ENCODE data around the gene LYRM7.
A peak's percentile ranks its signal among the peaks of the same experiment; 100 is the strongest.

Gene LYRM7

DNA sequence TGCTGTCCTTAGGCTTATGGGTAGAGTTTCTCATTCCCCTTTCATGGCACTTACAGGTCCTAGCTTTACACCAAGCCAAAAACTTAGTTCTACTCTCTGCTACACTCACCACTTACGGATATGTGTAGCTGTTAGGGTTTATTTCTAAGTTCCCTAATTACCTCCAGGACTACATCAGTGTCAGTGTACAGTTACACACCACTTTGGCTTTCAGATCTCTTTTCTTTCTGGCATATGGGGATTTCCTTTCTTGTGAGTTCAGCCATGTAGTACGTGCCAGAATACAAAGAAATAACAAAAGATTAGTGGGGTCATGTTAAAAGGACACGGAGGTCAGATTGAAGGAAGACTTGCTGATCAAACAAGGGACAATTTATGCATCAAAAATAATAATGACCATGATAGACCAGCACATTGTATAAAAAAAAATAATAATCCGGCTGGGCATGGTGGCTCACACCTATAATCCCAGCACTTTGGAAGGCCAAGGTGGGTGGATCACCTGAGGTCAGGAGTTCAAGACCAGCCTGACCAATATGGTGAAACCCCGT is 41.8 kb downstream of the LYRM7 start:
- DNase-seq (ENCODE audit: insufficient read length, low spot score) (no peak), FAIRE-seq (peak; percentile 93)
- TF ChIP-seq PAX5 (IDR thresholded peaks at IDR 0.05; ENCODE audit: insufficient read depth, low read length, severe bottlenecking), result no peak
- TF ChIP-seq SPI1 (IDR thresholded peaks at IDR 0.05; ENCODE audit: low read depth, low read length), result peak; percentile 86

DNA sequence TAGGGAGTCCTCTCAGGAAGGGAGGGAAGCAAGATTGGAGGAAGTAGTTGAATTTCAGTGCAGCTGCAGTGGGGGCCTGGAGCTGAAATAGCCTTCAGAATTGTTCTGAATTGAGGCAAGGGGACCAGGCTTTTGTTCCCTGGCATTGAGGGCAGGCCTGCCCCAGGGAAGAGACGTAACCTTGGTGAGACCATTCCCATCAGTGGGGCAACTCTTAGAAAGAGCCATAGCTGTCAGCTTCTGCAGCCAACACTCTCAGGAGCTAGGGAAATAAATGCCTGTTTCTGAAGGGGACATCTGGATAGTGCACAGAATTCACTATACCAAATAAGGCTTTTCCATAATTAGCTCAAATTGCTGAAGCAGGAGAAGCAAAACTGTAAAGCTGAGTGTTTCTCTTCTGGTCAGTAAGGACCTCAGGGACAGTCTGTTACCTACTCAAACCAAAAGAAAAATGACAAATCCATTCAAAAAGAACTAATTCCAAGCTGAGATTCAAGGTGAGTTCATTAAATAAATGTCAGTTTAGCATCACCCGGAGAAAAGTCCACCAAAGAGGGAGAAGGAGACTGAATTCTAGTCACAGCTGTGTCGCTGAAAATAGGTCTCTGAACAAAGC is 44.0 kb downstream of the LYRM7 start:
- peak; percentile 71 for FAIRE-seq
- TF ChIP-seq PAX5 (IDR thresholded peaks at IDR 0.05; ENCODE audit: insufficient read depth, low read length, severe bottlenecking) (no peak), TAF1 (IDR thresholded peaks at IDR 0.05; ENCODE audit: low read depth, low read length) (no peak), SPI1 (IDR thresholded peaks at IDR 0.05; ENCODE audit: low read depth, low read length) (no peak), POU2F2 (IDR thresholded peaks at IDR 0.05; ENCODE audit: low read depth, low read length) (no peak), POLR2AphosphoS5 (IDR thresholded peaks at IDR 0.05; ENCODE audit: low read depth, low read length) (no peak), POLR2A (IDR thresholded peaks at IDR 0.05; ENCODE audit: low read depth, low read length) (no peak)
- DNase-seq (ENCODE audit: insufficient read length, low spot score), result no peak

DNA sequence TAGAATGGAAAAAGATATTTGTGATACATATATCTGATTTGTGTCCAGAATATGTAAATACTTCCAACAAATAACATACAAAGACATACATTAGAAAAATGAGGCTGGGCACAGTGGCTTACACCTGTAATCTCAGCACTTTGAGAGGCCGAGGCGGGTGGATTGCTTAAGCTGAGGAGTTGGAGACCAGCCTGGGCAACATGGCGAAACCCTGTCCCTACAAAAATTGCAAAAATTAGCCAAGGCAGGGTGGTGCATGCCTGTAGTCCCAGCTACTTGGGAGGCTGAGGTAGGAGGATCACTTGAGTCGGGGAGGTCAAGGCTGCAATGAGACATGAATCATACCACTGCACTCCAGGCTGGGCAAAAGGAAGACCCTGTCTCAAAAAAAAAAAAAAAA is 47.0 kb downstream of the LYRM7 start:
- FAIRE-seq (no peak), DNase-seq (ENCODE audit: insufficient read length, low spot score) (no peak)
- no peak for TF ChIP-seq TAF1 (IDR thresholded peaks at IDR 0.05; ENCODE audit: low read depth, low read length)
- no peak for TF ChIP-seq POU2F2 (IDR thresholded peaks at IDR 0.05; ENCODE audit: low read depth, low read length)
- TF ChIP-seq PAX5 (IDR thresholded peaks at IDR 0.05; ENCODE audit: insufficient read depth, low read length, severe bottlenecking), result no peak

DNA sequence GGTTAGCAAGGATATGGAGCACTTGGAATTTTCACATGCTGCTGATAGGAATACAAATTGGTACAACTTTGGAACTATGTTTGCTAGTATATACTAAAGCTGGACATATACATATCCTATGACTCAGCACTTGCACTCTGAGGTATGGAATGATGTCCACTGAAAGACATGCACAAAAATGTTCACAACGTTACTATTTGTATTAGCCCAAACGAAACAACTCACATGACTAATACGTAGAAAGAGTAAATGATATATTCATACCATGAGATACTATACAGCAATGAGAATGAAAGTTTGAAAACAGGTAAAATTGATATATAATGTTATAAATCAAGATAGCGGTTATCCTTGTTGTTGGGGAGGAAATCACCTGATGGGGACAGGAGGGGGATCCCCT is 47.6 kb downstream of the LYRM7 start:
- no peak for DNase-seq (ENCODE audit: insufficient read length, low spot score)
- TF ChIP-seq POU2F2 (IDR thresholded peaks at IDR 0.05; ENCODE audit: low read depth, low read length) (no peak), SPI1 (IDR thresholded peaks at IDR 0.05; ENCODE audit: low read depth, low read length) (no peak), POLR2AphosphoS5 (IDR thresholded peaks at IDR 0.05; ENCODE audit: low read depth, low read length) (no peak), POLR2A (IDR thresholded peaks at IDR 0.05; ENCODE audit: low read depth, low read length) (no peak), TAF1 (IDR thresholded peaks at IDR 0.05; ENCODE audit: low read depth, low read length) (no peak), PAX5 (IDR thresholded peaks at IDR 0.05; ENCODE audit: insufficient read depth, low read length, severe bottlenecking) (no peak)
- peak; percentile 47 for FAIRE-seq

DNA sequence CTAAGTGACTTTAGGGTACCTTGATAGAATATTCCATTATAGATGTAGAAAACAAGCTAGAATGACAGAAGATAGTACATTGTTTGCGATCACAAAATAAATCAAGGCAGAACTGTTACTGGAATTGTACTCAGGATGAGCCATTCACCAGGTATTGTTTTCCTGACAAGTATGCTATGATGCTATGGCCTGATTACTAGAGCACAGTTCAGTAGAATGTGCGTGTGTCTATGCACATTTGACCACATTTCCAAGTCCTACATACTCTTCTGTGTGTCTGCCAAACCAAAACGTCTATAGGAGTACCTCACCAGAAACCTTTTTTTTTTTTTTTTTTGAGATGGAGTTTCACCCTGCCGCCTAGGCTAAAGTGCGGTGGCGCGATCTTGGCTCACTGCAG is 49.8 kb downstream of the LYRM7 start:
- peak; percentile 81 for FAIRE-seq
- TF ChIP-seq POLR2AphosphoS5 (IDR thresholded peaks at IDR 0.05; ENCODE audit: low read depth, low read length) (no peak), TAF1 (IDR thresholded peaks at IDR 0.05; ENCODE audit: low read depth, low read length) (no peak), SPI1 (IDR thresholded peaks at IDR 0.05; ENCODE audit: low read depth, low read length) (no peak), POLR2A (IDR thresholded peaks at IDR 0.05; ENCODE audit: low read depth, low read length) (no peak), PAX5 (IDR thresholded peaks at IDR 0.05; ENCODE audit: insufficient read depth, low read length, severe bottlenecking) (no peak), POU2F2 (IDR thresholded peaks at IDR 0.05; ENCODE audit: low read depth, low read length) (no peak)

GRCh38 chr5:131221008-131221703 is 50.4 kb downstream of the LYRM7 start:
- DNase-seq (ENCODE audit: insufficient read length, low spot score), result no peak
- TF ChIP-seq POU2F2 (IDR thresholded peaks at IDR 0.05; ENCODE audit: low read depth, low read length), result no peak
- TF ChIP-seq POLR2A (IDR thresholded peaks at IDR 0.05; ENCODE audit: low read depth, low read length), result no peak
- TF ChIP-seq PAX5 (IDR thresholded peaks at IDR 0.05; ENCODE audit: insufficient read depth, low read length, severe bottlenecking), result no peak
- no peak for TF ChIP-seq SPI1 (IDR thresholded peaks at IDR 0.05; ENCODE audit: low read depth, low read length)
- no peak for TF ChIP-seq POLR2AphosphoS5 (IDR thresholded peaks at IDR 0.05; ENCODE audit: low read depth, low read length)
- no peak for TF ChIP-seq TAF1 (IDR thresholded peaks at IDR 0.05; ENCODE audit: low read depth, low read length)
- FAIRE-seq, result peak; percentile 5

More for the DNA sequence above, 49.8 kb downstream of the LYRM7 start:
- no peak for DNase-seq (ENCODE audit: insufficient read length, low spot score)

- DNase-seq (ENCODE audit: insufficient read length, low spot score) (no peak), FAIRE-seq (no peak)
- TF ChIP-seq SPI1 (IDR thresholded peaks at IDR 0.05; ENCODE audit: low read depth, low read length), result no peak
- no peak for TF ChIP-seq PAX5 (IDR thresholded peaks at IDR 0.05; ENCODE audit: insufficient read depth, low read length, severe bottlenecking)
- no peak for TF ChIP-seq TAF1 (IDR thresholded peaks at IDR 0.05; ENCODE audit: low read depth, low read length)
- no peak for TF ChIP-seq POLR2AphosphoS5 (IDR thresholded peaks at IDR 0.05; ENCODE audit: low read depth, low read length)
- TF ChIP-seq POLR2A (IDR thresholded peaks at IDR 0.05; ENCODE audit: low read depth, low read length), result no peak
- TF ChIP-seq POU2F2 (IDR thresholded peaks at IDR 0.05; ENCODE audit: low read depth, low read length), result no peak
These were observed 51.1 kb downstream of the LYRM7 start for GRCh38 chr5:131221888-131222287.

GRCh38 chr5:131222731-131223130 is 52.0 kb downstream of the LYRM7 start:
- FAIRE-seq, result peak; percentile 56
- no peak for DNase-seq (ENCODE audit: insufficient read length, low spot score)
- TF ChIP-seq PAX5 (IDR thresholded peaks at IDR 0.05; ENCODE audit: insufficient read depth, low read length, severe bottlenecking) (no peak), POU2F2 (IDR thresholded peaks at IDR 0.05; ENCODE audit: low read depth, low read length) (no peak), POLR2A (IDR thresholded peaks at IDR 0.05; ENCODE audit: low read depth, low read length) (no peak), TAF1 (IDR thresholded peaks at IDR 0.05; ENCODE audit: low read depth, low read length) (no peak), POLR2AphosphoS5 (IDR thresholded peaks at IDR 0.05; ENCODE audit: low read depth, low read length) (no peak), SPI1 (IDR thresholded peaks at IDR 0.05; ENCODE audit: low read depth, low read length) (no peak)

DNA sequence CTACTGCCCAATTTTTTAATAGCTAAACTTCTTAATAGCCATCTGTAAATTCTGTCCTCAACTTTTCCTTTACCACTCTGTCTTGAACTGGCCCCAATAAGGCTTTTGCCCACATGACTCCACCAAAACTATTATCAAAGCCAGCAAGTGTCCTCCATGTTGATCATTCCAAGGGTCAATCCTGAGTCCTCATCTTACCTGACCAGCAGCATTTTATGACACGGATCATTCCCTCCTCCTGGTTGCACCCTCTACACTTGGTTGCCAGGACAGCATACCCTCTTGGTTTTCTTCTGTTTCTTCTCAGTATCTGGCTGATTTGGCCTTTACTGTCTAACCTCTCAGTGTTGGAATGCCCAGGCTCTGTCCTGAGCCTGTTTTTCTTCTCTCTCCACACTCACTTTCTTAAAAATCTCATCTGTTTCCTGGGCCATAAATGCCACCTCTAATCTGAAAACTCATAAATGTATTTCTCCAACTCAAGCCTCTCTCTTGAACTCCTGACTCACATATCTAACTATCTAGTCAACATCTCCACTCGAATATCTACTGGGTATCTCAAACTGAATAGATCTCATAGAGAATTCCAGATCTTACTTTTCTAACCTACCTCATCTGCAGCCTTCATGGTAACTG is 53.1 kb downstream of the LYRM7 start:
- peak; percentile 55 for FAIRE-seq
- DNase-seq (ENCODE audit: insufficient read length, low spot score), result no peak
- TF ChIP-seq SPI1 (IDR thresholded peaks at IDR 0.05; ENCODE audit: low read depth, low read length) (no peak), POLR2AphosphoS5 (IDR thresholded peaks at IDR 0.05; ENCODE audit: low read depth, low read length) (no peak), PAX5 (IDR thresholded peaks at IDR 0.05; ENCODE audit: insufficient read depth, low read length, severe bottlenecking) (no peak), TAF1 (IDR thresholded peaks at IDR 0.05; ENCODE audit: low read depth, low read length) (no peak), POLR2A (IDR thresholded peaks at IDR 0.05; ENCODE audit: low read depth, low read length) (no peak), POU2F2 (IDR thresholded peaks at IDR 0.05; ENCODE audit: low read depth, low read length) (no peak)

Measured in GM12891 (cell line).